ENCODE results near the gene GGT7.
"Not testable (repeated sequence)": the region's sequence is repeated elsewhere in the genome, so short reads cannot be mapped to it uniquely, and the experiment has no call there.

The GGT7 gene

GRCh38 chr20:34825530-34826362 lies 46.9 kb downstream of the GGT7 start, which contains the start of gene NCOA6:
NCOA6 (minus strand) TSS chr20:34825651; CDS start chr20:34782355, 43,296 bp downstream.
- Histone ChIP-seq H3K27ac (ENCODE audit: low read length) (peak within 1 kb of the TSS; percentile 15), H3K4me3 (ENCODE audit: low read length) (peak within 1 kb of the TSS; percentile 86), H3K9me3 (ENCODE audit: control insufficient read depth, low read depth, low read length) (no peaks in the 10 kb centered on the region), H3K9ac (ENCODE audit: low read length) (peak within 1 kb of the TSS; percentile 65), H3K27me3 (ENCODE audit: control insufficient read depth, insufficient read depth, low read length) (no peaks in the 10 kb centered on the region), H3K4me1 (ENCODE audit: control insufficient read depth, low read depth, low read length) (peaks cover 5% of the 10 kb centered on the region), H3K36me3 (ENCODE audit: control insufficient read depth, low read depth, low read length) (no peaks in the 10 kb centered on the region)

GRCh38 chr20:34824806-34825529 lies 47.7 kb downstream of the GGT7 start:
- H3K4me3 ChIP-seq (ENCODE audit: low read length): peak overlapping the region; percentile 86
- H3K36me3 ChIP-seq (ENCODE audit: control insufficient read depth, low read depth, low read length): no peaks in the 10 kb centered on the region
- peak overlapping the region; percentile 15 for H3K27ac ChIP-seq (ENCODE audit: low read length)
- H3K27me3 ChIP-seq (ENCODE audit: control insufficient read depth, insufficient read depth, low read length): no peaks in the 10 kb centered on the region
- H3K4me1 ChIP-seq (ENCODE audit: control insufficient read depth, low read depth, low read length): peaks cover 5% of the 10 kb centered on the region
- H3K9ac ChIP-seq (ENCODE audit: low read length): peak overlapping the region; percentile 65
- H3K9me3 ChIP-seq (ENCODE audit: control insufficient read depth, low read depth, low read length): no peaks in the 10 kb centered on the region

GRCh38 chr20:34824452-34824805 lies 48.2 kb downstream of the GGT7 start:
- H3K27ac ChIP-seq (ENCODE audit: low read length): peak overlapping the region; percentile 15
- H3K9ac ChIP-seq (ENCODE audit: low read length): peak overlapping the region; percentile 65
- no peaks in the 10 kb centered on the region for H3K36me3 ChIP-seq (ENCODE audit: control insufficient read depth, low read depth, low read length)
- H3K9me3 ChIP-seq (ENCODE audit: control insufficient read depth, low read depth, low read length): no peaks in the 10 kb centered on the region
- H3K4me3 ChIP-seq (ENCODE audit: low read length): peak overlapping the region; percentile 86
- H3K4me1 ChIP-seq (ENCODE audit: control insufficient read depth, low read depth, low read length): peaks cover 5% of the 10 kb centered on the region
- H3K27me3 ChIP-seq (ENCODE audit: control insufficient read depth, insufficient read depth, low read length): no peaks in the 10 kb centered on the region

- Histone ChIP-seq H3K27me3 (ENCODE audit: control insufficient read depth, insufficient read depth, low read length) (no peaks in the 10 kb centered on the region), H3K36me3 (ENCODE audit: control insufficient read depth, low read depth, low read length) (no peaks in the 10 kb centered on the region)
Observed at GRCh38 chr20:34824026-34824425, 48.6 kb downstream of the GGT7 start.

GRCh38 chr20:34820805-34821578 lies 51.7 kb downstream of the GGT7 start:
- Histone ChIP-seq H3K27me3 (ENCODE audit: control insufficient read depth, insufficient read depth, low read length) (no peaks in the 10 kb centered on the region), H3K27ac (ENCODE audit: low read length) (no peak overlapping the region), H3K4me1 (ENCODE audit: control insufficient read depth, low read depth, low read length) (peaks cover 16% of the 10 kb centered on the region), H3K9me3 (ENCODE audit: control insufficient read depth, low read depth, low read length) (no peaks in the 10 kb centered on the region), H3K36me3 (ENCODE audit: control insufficient read depth, low read depth, low read length) (no peaks in the 10 kb centered on the region), H3K4me3 (ENCODE audit: low read length) (no peak overlapping the region), H3K9ac (ENCODE audit: low read length) (no peak overlapping the region)

More at GRCh38 chr20:34824026-34824425, 48.6 kb downstream of the GGT7 start:
- H3K4me3 ChIP-seq (ENCODE audit: low read length): peak overlapping the region; percentile 86
- no peak overlapping the region for H3K27ac ChIP-seq (ENCODE audit: low read length)
- H3K9me3 ChIP-seq (ENCODE audit: control insufficient read depth, low read depth, low read length): no peaks in the 10 kb centered on the region
- H3K9ac ChIP-seq (ENCODE audit: low read length): no peak overlapping the region
- H3K4me1 ChIP-seq (ENCODE audit: control insufficient read depth, low read depth, low read length): peaks cover 5% of the 10 kb centered on the region

GRCh38 chr20:34817801-34818200 lies 54.9 kb downstream of the GGT7 start:
- Histone ChIP-seq H3K27me3 (ENCODE audit: control insufficient read depth, insufficient read depth, low read length) (no peaks in the 10 kb centered on the region), H3K27ac (ENCODE audit: low read length) (no peak overlapping the region), H3K9ac (ENCODE audit: low read length) (no peak overlapping the region), H3K9me3 (ENCODE audit: control insufficient read depth, low read depth, low read length) (no peaks in the 10 kb centered on the region), H3K36me3 (ENCODE audit: control insufficient read depth, low read depth, low read length) (no peaks in the 10 kb centered on the region), H3K4me1 (ENCODE audit: control insufficient read depth, low read depth, low read length) (peaks cover 12% of the 10 kb centered on the region), H3K4me3 (ENCODE audit: low read length) (no peak overlapping the region)

GRCh38 chr20:34817072-34817471 lies 55.6 kb downstream of the GGT7 start:
- H3K27me3 ChIP-seq (ENCODE audit: control insufficient read depth, insufficient read depth, low read length): no peaks in the 10 kb centered on the region
- peaks cover 12% of the 10 kb centered on the region for H3K4me1 ChIP-seq (ENCODE audit: control insufficient read depth, low read depth, low read length)
- no peak overlapping the region for H3K27ac ChIP-seq (ENCODE audit: low read length)
- H3K9ac ChIP-seq (ENCODE audit: low read length): no peak overlapping the region
- no peaks in the 10 kb centered on the region for H3K9me3 ChIP-seq (ENCODE audit: control insufficient read depth, low read depth, low read length)
- no peaks in the 10 kb centered on the region for H3K36me3 ChIP-seq (ENCODE audit: control insufficient read depth, low read depth, low read length)
- H3K4me3 ChIP-seq (ENCODE audit: low read length): no peak overlapping the region

GRCh38 chr20:34815636-34816035 lies 57.0 kb downstream of the GGT7 start:
- peaks cover 12% of the 10 kb centered on the region for H3K4me1 ChIP-seq (ENCODE audit: control insufficient read depth, low read depth, low read length)
- no peaks in the 10 kb centered on the region for H3K27me3 ChIP-seq (ENCODE audit: control insufficient read depth, insufficient read depth, low read length)
- no peak overlapping the region for H3K4me3 ChIP-seq (ENCODE audit: low read length)
- no peaks in the 10 kb centered on the region for H3K36me3 ChIP-seq (ENCODE audit: control insufficient read depth, low read depth, low read length)
- no peaks in the 10 kb centered on the region for H3K9me3 ChIP-seq (ENCODE audit: control insufficient read depth, low read depth, low read length)
- H3K9ac ChIP-seq (ENCODE audit: low read length): no peak overlapping the region
- H3K27ac ChIP-seq (ENCODE audit: low read length): no peak overlapping the region

GRCh38 chr20:34808583-34808982 lies 64.1 kb downstream of the GGT7 start:
- Histone ChIP-seq H3K4me3 (ENCODE audit: low read length) (no peak overlapping the region), H3K27ac (ENCODE audit: low read length) (no peak overlapping the region), H3K36me3 (ENCODE audit: control insufficient read depth, low read depth, low read length) (no peaks in the 10 kb centered on the region), H3K9ac (ENCODE audit: low read length) (no peak overlapping the region), H3K9me3 (ENCODE audit: control insufficient read depth, low read depth, low read length) (no peaks in the 10 kb centered on the region), H3K4me1 (ENCODE audit: control insufficient read depth, low read depth, low read length) (peaks cover 3% of the 10 kb centered on the region), H3K27me3 (ENCODE audit: control insufficient read depth, insufficient read depth, low read length) (no peaks in the 10 kb centered on the region)

- H3K9me3 ChIP-seq (ENCODE audit: control insufficient read depth, low read depth, low read length); H3K9ac ChIP-seq (ENCODE audit: low read length); H3K4me3 ChIP-seq (ENCODE audit: low read length); H3K27me3 ChIP-seq (ENCODE audit: control insufficient read depth, insufficient read depth, low read length); H3K27ac ChIP-seq (ENCODE audit: low read length); H3K36me3 ChIP-seq (ENCODE audit: control insufficient read depth, low read depth, low read length); H3K4me1 ChIP-seq (ENCODE audit: control insufficient read depth, low read depth, low read length): not testable (repeated sequence)
Observed at GRCh38 chr20:34807944-34808465, 64.7 kb downstream of the GGT7 start.

- Histone ChIP-seq H3K4me1 (ENCODE audit: control insufficient read depth, low read depth, low read length) (peaks cover 3% of the 10 kb centered on the region), H3K4me3 (ENCODE audit: low read length) (no peak overlapping the region), H3K9me3 (ENCODE audit: control insufficient read depth, low read depth, low read length) (no peaks in the 10 kb centered on the region), H3K27me3 (ENCODE audit: control insufficient read depth, insufficient read depth, low read length) (no peaks in the 10 kb centered on the region), H3K27ac (ENCODE audit: low read length) (no peak overlapping the region), H3K9ac (ENCODE audit: low read length) (no peak overlapping the region), H3K36me3 (ENCODE audit: control insufficient read depth, low read depth, low read length) (no peaks in the 10 kb centered on the region)
Observed at GRCh38 chr20:34806255-34806654, 66.4 kb downstream of the GGT7 start.
